Measurements from ENCODE around the gene F11R.

GRCh38 chr1:161031874-161032273, 10.9 kb upstream of the F11R start:
- TF ChIP-seq CTCF (IDR thresholded peaks at IDR 0.05) (no peak), POLR2AphosphoS5 (IDR thresholded peaks at IDR 0.05) (no peak)
